Upper lobe of left lung (tissue), 6 donors: ENCODE results near the gene PAIP2. TPM values are rescaled to one million over a fixed set of nuclear protein-coding genes. Genes with fewer than 3 reads are reported as not detected.

Experiments used
- ATAC-seq, 2 donors: fragments of 200-7000 bp; cut with Tn5 transposase; one replicate each; pipeline ENCODE4 v1.9.1; 2022; ENCODE audit warnings: mild to moderate bottlenecking in 2 of 2, moderate library complexity in 2 of 2; ENCODE audit not compliant: low FRiP score in 2 of 2
- DNase-seq, 2 donors: peaks; one replicate each; pipeline ENCODE4 v3.0.0-alpha.2; 2019 to 2020
- H3K27ac ChIP-seq, 4 donors: fragments of 200-600 bp; sonication (generic); one replicate each; pipeline ENCODE4 v1.5.1; 2016 to 2019
- H3K27me3 ChIP-seq, 4 donors: fragments of 200-600 bp; sonication (generic); one replicate each; pipeline ENCODE4 v1.5.1; 2017 to 2019
- H3K36me3 ChIP-seq, 4 donors: fragments of 200-600 bp; sonication (generic); one replicate each; pipeline ENCODE4 v1.5.1; 2016 to 2019
- H3K4me1 ChIP-seq, 4 donors: fragments of 200-600 bp; sonication (generic); one replicate each; pipeline ENCODE4 v1.5.1; 2018 to 2019
- H3K4me3 ChIP-seq, 4 donors: fragments of 200-600 bp; sonication (generic); one replicate each; pipeline ENCODE4 v1.5.1; 2017 to 2019; ENCODE audit warnings: mild to moderate bottlenecking in 2 of 4, moderate library complexity in 1 of 4
- H3K9me3 ChIP-seq, 4 donors: fragments of 200-600 bp; sonication (generic); one replicate each; pipeline ENCODE4 v1.5.1; 2018 to 2019
- CTCF ChIP-seq, 6 experiments: fragments of 450-650 bp in 4 of 6; fragments of 200-600 bp in 2 of 6; sonication (generic) in 2 of 6; IDR thresholded peaks; one replicate each; pipeline ENCODE4 v1.5.1; 2016 to 2019; ENCODE audit warnings: antibody characterized with exemption in 6 of 6
- EP300 ChIP-seq, 4 donors: sonication (generic); formaldehyde crosslinking; IDR thresholded peaks; one replicate each; pipeline ENCODE4 v1.5.1; 2017; ENCODE audit warnings: antibody characterized with exemption in 4 of 4, control low read depth in 2 of 4
- POLR2A ChIP-seq, 4 donors: fragments of 450-650 bp; IDR thresholded peaks; one replicate each; pipeline ENCODE4 v1.5.1; 2016 to 2017; ENCODE audit warnings: antibody characterized with exemption in 4 of 4, mild to moderate bottlenecking in 2 of 4
- POLR2AphosphoS5 ChIP-seq, 2 donors: sonication (generic); formaldehyde crosslinking; IDR thresholded peaks; one replicate each; pipeline ENCODE4 v1.5.1; 2017; ENCODE audit warnings: antibody characterized with exemption in 2 of 2
- WGBS, 2 donors: methylation state at CpG; one replicate each; pipeline ENCODE4 v1.1.5; 2017 to 2018; 5-methylcytosine and 5-hydroxymethylcytosine counted together
- total RNA-seq, 6 donors: library from RNA; depleted of rRNA in 4 of 6; stranded (reverse); fragments of >200 nt in 4 of 6; gene quantifications; one replicate each; pipeline versions ENCODE4 v1.1.0 to v1.2.1, GENCODE V29; 2016 to 2021
- donor health status: DM: no; HTN: no; CAD: no; lungs with moderate emphysema.
- donor health status: DM: no; HTN: yes; CAD: no; lungs with severe emphysema.

The PAIP2 gene
- total RNA-seq, 6 donors from 2014 or later = 36.7 to 103 (median 67.8) TPM

- H3K4me3 ChIP-seq = no peak overlapping the region
- ATAC-seq (no peak), DNase-seq (no peak)
- peaks cover 79 to 96% (median 89%) of the 10 kb centered on the region in 4 donors for H3K4me1 ChIP-seq
- TF ChIP-seq CTCF (IDR thresholded peaks at IDR 0.05) = no peak
- TF ChIP-seq EP300 (IDR thresholded peaks at IDR 0.05) = no peak
- TF ChIP-seq POLR2A (IDR thresholded peaks at IDR 0.05) = no peak
- TF ChIP-seq POLR2AphosphoS5 (IDR thresholded peaks at IDR 0.05) = no peak
- no peak overlapping the region for H3K27ac ChIP-seq
- H3K27me3 ChIP-seq = no peaks in the 10 kb centered on the region
- 35 to 51% methylated on average over 4 of the region's 4 CpGs for WGBS, 2 donors
- no peaks in the 10 kb centered on the region for H3K9me3 ChIP-seq
- H3K36me3 ChIP-seq = no peaks in the 10 kb centered on the region
Measured at GRCh38 chr5:139299486-139299885, 42.2 kb upstream of the PAIP2 start.

GRCh38 chr5:139301808-139302499 lies 39.7 kb upstream of the PAIP2 start:
- Histone ChIP-seq H3K4me1 (peaks cover 83 to 92% (median 90%) of the 10 kb centered on the region in 4 donors), H3K9me3 (no peaks in the 10 kb centered on the region), H3K27me3 (no peaks in the 10 kb centered on the region), H3K4me3 (no peak overlapping the region), H3K27ac (no peak overlapping the region), H3K36me3 (no peaks in the 10 kb centered on the region)
- DNase-seq = no peak
- TF ChIP-seq POLR2A (IDR thresholded peaks at IDR 0.05) (no peak), POLR2AphosphoS5 (IDR thresholded peaks at IDR 0.05) (no peak), CTCF (IDR thresholded peaks at IDR 0.05) (no peak), EP300 (IDR thresholded peaks at IDR 0.05) (no peak)
- peak in 1 of 2 donors; percentile 14 for ATAC-seq
- 49 to 58% methylated on average over 7 of the region's 7 CpGs for WGBS, 2 donors

- no peak for DNase-seq
- WGBS, 2 donors = 33 to 41% methylated on average over 3 of the region's 3 CpGs
- Histone ChIP-seq H3K9me3 (no peaks in the 10 kb centered on the region), H3K4me3 (no peak overlapping the region), H3K36me3 (no peaks in the 10 kb centered on the region), H3K27me3 (no peaks in the 10 kb centered on the region), H3K27ac (no peak overlapping the region), H3K4me1 (peaks cover 66 to 90% (median 76%) of the 10 kb centered on the region in 4 donors)
- TF ChIP-seq EP300 (IDR thresholded peaks at IDR 0.05) (no peak), POLR2A (IDR thresholded peaks at IDR 0.05) (no peak), POLR2AphosphoS5 (IDR thresholded peaks at IDR 0.05) (no peak), CTCF (IDR thresholded peaks at IDR 0.05) (no peak)
- ATAC-seq = no peak
Measured at GRCh38 chr5:139304391-139305324, 37.0 kb upstream of the PAIP2 start.

GRCh38 chr5:139306197-139306596 lies 35.5 kb upstream of the PAIP2 start:
- no peaks in the 10 kb centered on the region for H3K27me3 ChIP-seq
- H3K36me3 ChIP-seq = no peaks in the 10 kb centered on the region
- H3K4me3 ChIP-seq = no peak overlapping the region
- no peak overlapping the region for H3K27ac ChIP-seq
- no peaks in the 10 kb centered on the region for H3K9me3 ChIP-seq
- no peak for ATAC-seq
- DNase-seq = no peak
- WGBS, 2 donors = 24 to 34% methylated on average over 1 of the region's 1 CpG
- TF ChIP-seq EP300 (IDR thresholded peaks at IDR 0.05) = no peak
- no peak for TF ChIP-seq POLR2AphosphoS5 (IDR thresholded peaks at IDR 0.05)
- TF ChIP-seq POLR2A (IDR thresholded peaks at IDR 0.05) = no peak
- TF ChIP-seq CTCF (IDR thresholded peaks at IDR 0.05) = no peak
- peaks cover 57 to 86% (median 75%) of the 10 kb centered on the region in 4 donors for H3K4me1 ChIP-seq
